SK-N-SH (cell line): ENCODE measurements around the gene GOPC.

Source experiments
- ELF1 ChIP-seq: IDR thresholded peaks from 2 replicates; pipeline ENCODE4 v1.4.0; 2012
- JUND ChIP-seq: IDR thresholded peaks from 2 replicates; pipeline ENCODE4 v1.4.0; 2012
- POLR2AphosphoS5 ChIP-seq: IDR thresholded peaks from 2 replicates; pipeline ENCODE4 v1.6.1; 2012; ENCODE audit warnings: low read depth, low read length
- RCOR1 ChIP-seq: fragments of 150-350 bp; IDR thresholded peaks from 2 replicates; pipeline ENCODE4 v1.6.1; 2017; ENCODE audit warnings: antibody characterized with exemption, low read length
- RFX5 ChIP-seq: IDR thresholded peaks from 2 replicates; pipeline ENCODE4 v1.6.1; 2012; ENCODE audit warnings: mild to moderate bottlenecking, improper control_type of control experiment, low read length
- TAF1 ChIP-seq: IDR thresholded peaks from 2 replicates; pipeline ENCODE4 v1.6.1; 2012; ENCODE audit warnings: low read depth, mild to moderate bottlenecking, low read length, moderate library complexity, borderline replicate concordance
- TF ChIP-seq, protein P1 (sequence below): fragments of 200-600 bp; sonication (generic); IDR thresholded peaks from 2 replicates; pipeline ENCODE4 v1.6.1; 2017; ENCODE audit warnings: antibody characterized with exemption, mild to moderate bottlenecking, moderate library complexity
- TF ChIP-seq, protein P2 (sequence below): IDR thresholded peaks from 2 replicates; pipeline ENCODE4 v1.6.1; 2012; ENCODE audit warnings: mild to moderate bottlenecking, low read depth, low read length, moderate library complexity

DNA sequence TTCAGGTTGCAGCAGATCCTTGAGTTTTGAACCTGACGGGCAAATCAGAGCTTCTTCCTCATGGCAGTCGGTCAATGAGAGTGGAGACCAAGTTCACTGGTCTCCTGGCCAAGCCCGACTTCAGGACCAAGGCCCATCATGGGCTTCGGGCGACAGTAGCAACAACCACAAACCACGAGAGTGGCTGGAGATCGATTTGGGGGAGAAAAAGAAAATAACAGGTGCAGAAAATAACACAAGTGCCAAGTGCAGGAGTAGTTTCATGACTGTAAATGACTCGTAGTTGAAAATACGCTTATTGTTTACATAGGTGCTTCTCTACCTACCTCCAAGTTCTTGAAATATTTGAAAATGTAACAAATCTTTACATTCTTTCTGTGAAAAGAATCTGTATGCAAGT, 63.7 kb downstream of the GOPC start:
- TF ChIP-seq, protein P1, sequence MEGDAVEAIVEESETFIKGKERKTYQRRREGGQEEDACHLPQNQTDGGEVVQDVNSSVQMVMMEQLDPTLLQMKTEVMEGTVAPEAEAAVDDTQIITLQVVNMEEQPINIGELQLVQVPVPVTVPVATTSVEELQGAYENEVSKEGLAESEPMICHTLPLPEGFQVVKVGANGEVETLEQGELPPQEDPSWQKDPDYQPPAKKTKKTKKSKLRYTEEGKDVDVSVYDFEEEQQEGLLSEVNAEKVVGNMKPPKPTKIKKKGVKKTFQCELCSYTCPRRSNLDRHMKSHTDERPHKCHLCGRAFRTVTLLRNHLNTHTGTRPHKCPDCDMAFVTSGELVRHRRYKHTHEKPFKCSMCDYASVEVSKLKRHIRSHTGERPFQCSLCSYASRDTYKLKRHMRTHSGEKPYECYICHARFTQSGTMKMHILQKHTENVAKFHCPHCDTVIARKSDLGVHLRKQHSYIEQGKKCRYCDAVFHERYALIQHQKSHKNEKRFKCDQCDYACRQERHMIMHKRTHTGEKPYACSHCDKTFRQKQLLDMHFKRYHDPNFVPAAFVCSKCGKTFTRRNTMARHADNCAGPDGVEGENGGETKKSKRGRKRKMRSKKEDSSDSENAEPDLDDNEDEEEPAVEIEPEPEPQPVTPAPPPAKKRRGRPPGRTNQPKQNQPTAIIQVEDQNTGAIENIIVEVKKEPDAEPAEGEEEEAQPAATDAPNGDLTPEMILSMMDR = no peak
- TF ChIP-seq, protein P2, sequence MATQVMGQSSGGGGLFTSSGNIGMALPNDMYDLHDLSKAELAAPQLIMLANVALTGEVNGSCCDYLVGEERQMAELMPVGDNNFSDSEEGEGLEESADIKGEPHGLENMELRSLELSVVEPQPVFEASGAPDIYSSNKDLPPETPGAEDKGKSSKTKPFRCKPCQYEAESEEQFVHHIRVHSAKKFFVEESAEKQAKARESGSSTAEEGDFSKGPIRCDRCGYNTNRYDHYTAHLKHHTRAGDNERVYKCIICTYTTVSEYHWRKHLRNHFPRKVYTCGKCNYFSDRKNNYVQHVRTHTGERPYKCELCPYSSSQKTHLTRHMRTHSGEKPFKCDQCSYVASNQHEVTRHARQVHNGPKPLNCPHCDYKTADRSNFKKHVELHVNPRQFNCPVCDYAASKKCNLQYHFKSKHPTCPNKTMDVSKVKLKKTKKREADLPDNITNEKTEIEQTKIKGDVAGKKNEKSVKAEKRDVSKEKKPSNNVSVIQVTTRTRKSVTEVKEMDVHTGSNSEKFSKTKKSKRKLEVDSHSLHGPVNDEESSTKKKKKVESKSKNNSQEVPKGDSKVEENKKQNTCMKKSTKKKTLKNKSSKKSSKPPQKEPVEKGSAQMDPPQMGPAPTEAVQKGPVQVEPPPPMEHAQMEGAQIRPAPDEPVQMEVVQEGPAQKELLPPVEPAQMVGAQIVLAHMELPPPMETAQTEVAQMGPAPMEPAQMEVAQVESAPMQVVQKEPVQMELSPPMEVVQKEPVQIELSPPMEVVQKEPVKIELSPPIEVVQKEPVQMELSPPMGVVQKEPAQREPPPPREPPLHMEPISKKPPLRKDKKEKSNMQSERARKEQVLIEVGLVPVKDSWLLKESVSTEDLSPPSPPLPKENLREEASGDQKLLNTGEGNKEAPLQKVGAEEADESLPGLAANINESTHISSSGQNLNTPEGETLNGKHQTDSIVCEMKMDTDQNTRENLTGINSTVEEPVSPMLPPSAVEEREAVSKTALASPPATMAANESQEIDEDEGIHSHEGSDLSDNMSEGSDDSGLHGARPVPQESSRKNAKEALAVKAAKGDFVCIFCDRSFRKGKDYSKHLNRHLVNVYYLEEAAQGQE = no peak
- TF ChIP-seq RFX5 (no peak), RCOR1 (no peak), JUND (no peak), TAF1 (no peak), POLR2AphosphoS5 (no peak), ELF1 (no peak)
